Raji (cell line): Measurements from ENCODE around the gene GNAS.

ENCODE experiments used
- POLR2A ChIP-seq: IDR thresholded peaks from 2 replicates; pipeline ENCODE4 v1.6.1; 2011; ENCODE audit warnings: low read depth, low read length, control low read depth; ENCODE audit not compliant: insufficient read depth

The GNAS gene

DNA sequence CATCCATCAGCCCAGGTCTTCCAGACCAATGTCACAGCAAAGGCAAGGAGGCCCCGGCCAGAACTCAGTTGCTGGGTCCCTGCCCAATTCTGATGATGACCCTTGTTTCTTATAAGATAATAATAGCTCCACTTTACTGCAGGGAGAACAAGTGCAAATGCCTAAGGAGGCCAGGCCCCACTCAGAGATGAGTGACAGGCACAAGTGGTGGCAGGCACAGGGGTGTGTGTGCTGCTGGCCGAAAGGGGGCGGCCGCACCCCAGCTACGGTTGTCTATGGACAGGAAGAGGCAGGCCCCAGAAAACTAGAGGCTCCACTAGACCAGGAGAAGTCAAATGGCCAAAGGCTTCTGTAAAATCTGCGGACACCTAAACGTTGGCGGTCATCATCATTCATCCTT lies 30.4 kb upstream of the GNAS start:
- no peak for TF ChIP-seq POLR2A

DNA sequence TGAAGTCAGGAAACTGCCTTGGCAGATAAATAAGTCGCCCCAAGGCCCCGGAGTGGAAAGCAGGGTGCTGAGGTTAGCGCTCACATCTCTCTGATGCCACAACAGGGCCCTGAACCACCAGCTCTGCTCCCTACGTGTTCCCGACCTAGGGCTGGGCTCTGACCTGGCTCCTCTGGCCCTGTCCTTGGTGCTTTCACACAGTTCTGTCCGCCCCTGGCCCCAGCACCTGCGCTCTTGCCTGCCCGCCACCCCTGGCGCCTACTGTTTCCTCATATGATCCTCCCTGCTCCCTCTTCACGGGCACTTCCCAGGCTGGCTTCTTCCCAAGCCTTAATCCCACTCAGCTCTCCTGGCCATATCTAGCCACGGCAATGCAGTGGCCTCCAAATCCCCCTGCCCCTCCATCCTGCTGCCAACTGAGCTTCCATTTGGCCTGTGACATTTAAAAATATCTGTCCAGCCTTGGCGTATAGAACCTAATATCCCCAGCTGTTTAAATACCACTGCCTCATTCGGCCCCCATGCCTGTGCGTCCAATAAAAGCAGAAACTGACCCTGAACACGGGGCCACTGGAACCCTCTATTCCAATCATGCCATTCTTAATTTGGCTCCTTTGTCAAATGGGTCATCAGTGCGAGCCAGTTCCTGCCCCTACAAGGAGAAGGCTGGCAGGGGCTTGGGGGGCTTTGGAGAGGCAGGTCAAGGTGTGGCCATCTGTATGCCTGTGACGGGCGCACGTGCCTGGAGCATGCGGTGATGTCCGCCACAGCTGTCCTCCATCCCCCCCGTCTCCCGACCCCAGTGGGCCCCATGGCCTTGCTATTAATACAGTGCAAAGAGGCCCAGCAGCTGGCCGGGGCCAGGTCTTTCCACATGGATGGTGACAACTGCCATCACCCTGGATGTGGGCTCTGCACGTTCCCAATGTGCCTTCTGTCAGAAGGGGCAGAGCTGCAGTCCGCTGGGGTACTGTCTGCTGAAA lies 29.5 kb upstream of the GNAS start:
- no peak for TF ChIP-seq POLR2A

- TF ChIP-seq POLR2A = no peak
Observed at GRCh38 chr20:58824843-58825242, 27.7 kb upstream of the GNAS start.

GRCh38 chr20:58825450-58825849 lies 27.1 kb upstream of the GNAS start:
- no peak for TF ChIP-seq POLR2A

- TF ChIP-seq POLR2A = no peak
Observed at GRCh38 chr20:58826271-58826670, 26.2 kb upstream of the GNAS start.

- TF ChIP-seq POLR2A = no peak
Observed at GRCh38 chr20:58828136-58828535, 24.4 kb upstream of the GNAS start.

GRCh38 chr20:58829531-58829941 lies 23.0 kb upstream of the GNAS start:
- TF ChIP-seq POLR2A = no peak

DNA sequence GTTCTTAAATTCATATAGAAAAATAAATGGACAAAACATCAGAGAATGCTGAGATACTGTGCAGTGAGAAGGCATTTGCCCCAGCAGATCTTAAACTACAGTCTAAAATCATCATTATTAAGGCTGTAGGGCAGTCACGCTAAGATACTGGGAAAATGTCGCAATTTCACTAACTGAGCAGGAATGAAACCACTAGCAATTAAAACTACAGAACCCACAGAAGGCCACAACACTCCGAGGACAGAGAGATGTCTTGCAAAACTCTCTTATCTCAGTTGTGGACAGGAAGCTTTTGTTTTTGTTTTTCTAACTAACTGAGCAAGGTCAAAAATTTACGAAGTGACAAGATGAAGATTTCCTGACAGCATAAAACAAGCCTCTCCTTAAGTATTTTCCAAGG lies 20.1 kb upstream of the GNAS start:
- no peak for TF ChIP-seq POLR2A

DNA sequence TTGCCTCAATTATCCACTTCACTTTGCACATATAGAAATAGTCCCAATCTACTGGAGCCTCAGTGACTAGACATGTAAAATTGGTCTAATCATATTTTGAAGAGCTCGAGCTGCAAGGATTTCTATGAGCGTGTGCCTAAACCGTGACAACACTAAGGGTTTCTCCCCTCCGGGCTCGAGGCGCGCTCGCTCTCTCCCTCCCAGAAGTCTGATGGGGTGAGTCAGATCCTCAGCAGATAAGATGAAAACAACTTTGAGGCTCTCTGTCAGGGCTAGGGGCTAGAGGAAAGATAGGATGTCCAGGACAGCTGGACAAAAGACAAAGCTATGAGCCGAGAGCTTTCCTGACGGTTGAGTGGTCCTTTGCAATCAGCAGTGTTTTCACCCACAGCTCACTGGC lies 18.6 kb upstream of the GNAS start:
- TF ChIP-seq POLR2A = no peak

- TF ChIP-seq POLR2A = no peak
Observed at GRCh38 chr20:58835231-58835630, 17.3 kb upstream of the GNAS start.

DNA sequence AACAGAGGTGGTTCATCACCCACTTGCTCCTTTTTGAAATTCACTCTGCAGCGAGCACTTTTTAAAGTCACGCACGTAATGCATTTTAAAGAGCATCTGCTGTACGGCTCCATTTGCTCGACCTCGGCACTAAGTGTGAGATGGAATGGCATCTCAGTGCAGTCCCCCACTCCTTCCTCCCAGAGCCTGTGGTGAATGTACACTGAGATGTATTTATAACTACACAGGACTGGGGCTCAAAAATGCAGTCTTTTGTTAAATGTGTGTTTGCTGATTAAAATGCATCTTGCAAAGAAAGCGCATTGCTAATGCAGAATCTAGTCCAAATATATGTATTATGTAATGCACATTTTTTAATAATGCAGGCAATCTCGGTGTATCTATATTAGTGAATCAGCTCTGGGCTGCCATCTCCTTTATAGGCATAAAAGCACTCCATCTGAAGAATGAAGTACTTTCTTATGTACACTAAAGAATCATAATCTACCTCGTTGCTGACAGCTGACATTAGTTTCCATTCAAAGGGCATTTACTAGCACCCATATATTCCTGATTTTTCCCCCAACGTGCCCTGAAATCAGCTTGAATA lies 15.8 kb upstream of the GNAS start:
- no peak for TF ChIP-seq POLR2A

- TF ChIP-seq POLR2A = no peak
Observed at GRCh38 chr20:58837717-58838116, 14.8 kb upstream of the GNAS start.

DNA sequence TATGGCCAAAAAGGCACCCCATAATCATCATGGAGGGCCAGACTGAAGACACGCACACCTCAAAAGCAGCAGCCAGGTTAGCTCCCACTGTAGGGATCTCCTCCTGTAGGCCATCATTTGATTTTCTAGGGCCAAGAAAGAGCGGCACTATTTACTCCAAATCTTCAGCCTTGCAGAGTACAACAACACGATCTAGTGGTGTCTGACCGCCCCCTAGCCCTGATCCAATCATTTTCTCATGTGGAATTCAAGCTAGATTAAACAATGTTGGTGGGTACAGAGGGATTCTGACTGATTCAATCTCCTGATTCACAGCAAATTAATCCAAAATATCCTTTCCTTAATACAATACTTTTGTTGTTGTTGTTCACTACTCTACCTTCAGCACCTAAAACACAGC lies 14.3 kb upstream of the GNAS start:
- no peak for TF ChIP-seq POLR2A

- TF ChIP-seq POLR2A = no peak
Observed at GRCh38 chr20:58839474-58839874, 13.0 kb upstream of the GNAS start.

DNA sequence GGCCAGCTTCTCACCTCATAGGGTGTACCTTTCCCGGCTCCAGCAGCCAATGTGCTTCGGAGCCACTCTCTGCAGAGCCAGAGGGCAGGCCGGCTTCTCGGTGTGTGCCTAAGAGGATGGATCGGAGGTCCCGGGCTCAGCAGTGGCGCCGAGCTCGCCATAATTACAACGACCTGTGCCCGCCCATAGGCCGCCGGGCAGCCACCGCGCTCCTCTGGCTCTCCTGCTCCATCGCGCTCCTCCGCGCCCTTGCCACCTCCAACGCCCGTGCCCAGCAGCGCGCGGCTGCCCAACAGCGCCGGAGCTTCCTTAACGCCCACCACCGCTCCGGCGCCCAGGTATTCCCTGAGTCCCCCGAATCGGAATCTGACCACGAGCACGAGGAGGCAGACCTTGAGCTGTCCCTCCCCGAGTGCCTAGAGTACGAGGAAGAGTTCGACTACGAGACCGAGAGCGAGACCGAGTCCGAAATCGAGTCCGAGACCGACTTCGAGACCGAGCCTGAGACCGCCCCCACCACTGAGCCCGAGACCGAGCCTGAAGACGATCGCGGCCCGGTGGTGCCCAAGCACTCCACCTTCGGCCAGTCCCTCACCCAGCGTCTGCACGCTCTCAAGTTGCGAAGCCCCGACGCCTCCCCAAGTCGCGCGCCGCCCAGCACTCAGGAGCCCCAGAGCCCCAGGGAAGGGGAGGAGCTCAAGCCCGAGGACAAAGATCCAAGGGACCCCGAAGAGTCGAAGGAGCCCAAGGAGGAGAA lies 12.3 kb upstream of the GNAS start:
- TF ChIP-seq POLR2A = no peak
